Esophagus mucosa (tissue), 1 donor: Measurements from ENCODE around the gene MRPL1. TPM values are rescaled to one million over a fixed set of nuclear protein-coding genes. Genes with fewer than 3 reads are reported as not detected.

ENCODE experiments used
- ATAC-seq: fragments of 200-7000 bp; cut with Tn5 transposase; one replicate; pipeline ENCODE4 v1.9.1; 2020
- total RNA-seq: library from RNA; stranded (reverse); gene quantifications from one replicate; pipeline ENCODE4 v1.2.4, GENCODE V29; 2023
- donor health status: DM: yes; HTN: yes; CAD: no.

The MRPL1 gene
- total RNA-seq, 1 donor from 2014 or later, result 35.3 TPM

DNA sequence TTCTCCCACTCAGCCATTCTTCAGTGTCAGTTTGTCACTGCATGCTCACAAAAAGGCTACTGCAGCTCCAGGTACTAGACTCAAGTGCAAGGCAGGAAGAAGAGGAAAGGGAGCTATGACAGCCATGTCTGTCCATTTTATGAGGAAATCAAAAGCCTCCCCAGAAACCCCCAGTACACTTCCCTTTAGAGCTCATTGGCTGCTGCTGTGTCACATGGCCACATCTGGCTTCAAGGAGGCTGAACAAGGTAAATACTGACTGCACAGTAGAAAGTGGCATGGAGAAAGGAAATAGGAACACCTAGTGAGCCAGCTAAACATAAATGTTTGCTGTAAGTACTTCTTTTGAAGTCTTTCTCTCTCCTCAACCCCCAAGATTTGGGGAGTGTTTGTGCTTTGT, 127.3 kb downstream of the MRPL1 start:
- ATAC-seq, result no peak

DNA sequence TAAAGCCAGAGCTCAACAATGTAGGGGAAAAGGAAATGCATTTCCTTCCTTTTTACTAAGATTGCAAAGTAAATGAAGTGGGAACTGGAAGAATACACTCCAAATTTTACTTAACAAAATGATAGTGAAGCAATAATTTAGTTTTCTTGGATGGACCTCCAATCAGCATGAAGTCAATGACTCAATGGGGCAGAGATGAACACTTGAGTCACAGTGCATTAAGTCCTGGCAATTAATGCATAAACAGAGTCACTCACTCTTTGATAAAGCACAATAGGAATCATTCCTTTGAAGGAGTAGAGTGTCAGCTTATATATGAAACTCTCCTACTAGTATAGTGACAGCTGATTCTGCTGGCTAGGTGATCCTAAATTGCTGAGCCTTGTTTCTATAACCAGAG, 127.8 kb downstream of the MRPL1 start:
- no peak for ATAC-seq

DNA sequence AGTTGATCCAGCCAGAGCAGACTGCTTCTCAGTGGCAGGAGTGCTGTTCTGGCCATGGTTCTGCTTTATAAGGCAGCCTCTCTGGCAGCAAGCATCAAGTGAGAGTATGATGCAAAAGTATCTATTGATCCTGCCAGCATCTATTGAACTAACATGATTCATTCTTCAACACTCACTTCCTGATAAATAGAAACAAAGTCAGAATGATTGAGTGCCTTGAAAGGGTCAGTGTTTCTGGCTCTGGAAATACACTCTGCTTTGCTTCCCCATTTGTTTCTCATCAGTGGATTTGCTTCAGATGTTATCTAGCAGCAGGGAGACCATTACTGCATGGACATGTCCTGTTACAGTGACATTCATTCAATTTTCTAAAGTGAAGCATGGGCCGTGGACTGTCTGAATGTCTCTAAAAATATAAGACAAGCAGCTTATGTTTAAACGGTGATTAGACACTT, 128.3 kb downstream of the MRPL1 start:
- ATAC-seq, result no peak

DNA sequence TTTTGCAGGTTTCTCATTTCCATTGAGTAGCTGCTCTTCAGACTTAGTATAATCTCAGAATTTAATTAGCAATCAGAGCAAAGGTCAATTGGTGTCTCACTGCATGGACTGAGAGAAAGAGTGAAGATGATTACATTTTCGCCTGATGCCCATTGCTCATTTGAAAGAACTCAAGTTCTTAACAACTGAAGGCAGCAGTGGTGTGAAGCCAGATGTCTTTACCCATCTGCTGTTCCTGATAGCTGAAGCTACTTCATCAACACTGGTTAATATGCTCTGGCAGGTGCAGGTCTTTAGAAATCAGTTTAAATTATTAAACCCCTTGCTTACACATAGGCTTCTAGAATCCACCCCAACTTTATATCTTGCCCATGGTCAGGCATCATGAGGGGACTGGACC, 130.0 kb downstream of the MRPL1 start:
- no peak for ATAC-seq

DNA sequence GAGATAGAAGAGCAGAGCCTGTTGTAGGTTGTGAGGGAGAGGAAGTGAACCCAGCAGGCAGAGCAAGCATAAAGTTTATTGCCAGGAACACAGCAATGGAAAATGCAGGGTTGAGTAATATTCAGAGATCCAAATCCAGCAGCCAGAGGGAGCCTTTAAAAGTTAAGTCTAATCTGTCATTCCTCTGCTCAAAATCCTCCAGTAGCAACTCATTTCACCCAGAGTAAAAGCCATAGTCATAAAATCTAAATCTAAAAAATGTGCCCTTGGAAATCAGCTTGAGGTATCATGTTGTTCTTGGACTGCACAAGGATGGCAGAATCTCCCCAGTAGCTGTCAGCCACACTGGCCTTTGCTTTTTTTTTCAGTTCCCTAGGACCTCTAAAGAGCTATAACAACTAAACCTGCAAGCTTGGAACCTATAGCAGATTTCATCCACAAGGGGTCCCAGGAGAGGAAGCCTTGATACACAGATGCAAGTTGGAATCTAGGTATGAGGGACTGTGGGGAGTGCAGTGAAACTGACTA, 131.6 kb downstream of the MRPL1 start:
- ATAC-seq, result no peak

DNA sequence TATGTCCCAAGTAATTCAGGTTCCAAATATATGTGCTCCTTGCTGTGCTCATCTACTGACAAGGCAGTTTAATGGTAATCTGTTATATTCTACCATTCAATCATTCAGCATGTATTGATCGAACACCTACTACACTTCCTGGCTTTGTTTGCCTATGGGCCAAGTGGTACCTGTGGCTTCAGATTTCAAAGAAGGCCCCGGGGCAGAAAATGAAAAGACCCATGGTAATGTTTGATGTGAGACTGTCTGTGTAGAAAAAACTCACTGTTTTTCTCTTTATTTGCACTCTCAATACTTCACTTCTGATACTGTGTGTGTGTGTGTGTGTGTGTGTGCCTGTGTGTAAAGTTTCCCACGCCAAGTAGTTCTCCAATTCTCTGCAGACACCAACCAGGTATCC, 133.4 kb downstream of the MRPL1 start:
- no peak for ATAC-seq

DNA sequence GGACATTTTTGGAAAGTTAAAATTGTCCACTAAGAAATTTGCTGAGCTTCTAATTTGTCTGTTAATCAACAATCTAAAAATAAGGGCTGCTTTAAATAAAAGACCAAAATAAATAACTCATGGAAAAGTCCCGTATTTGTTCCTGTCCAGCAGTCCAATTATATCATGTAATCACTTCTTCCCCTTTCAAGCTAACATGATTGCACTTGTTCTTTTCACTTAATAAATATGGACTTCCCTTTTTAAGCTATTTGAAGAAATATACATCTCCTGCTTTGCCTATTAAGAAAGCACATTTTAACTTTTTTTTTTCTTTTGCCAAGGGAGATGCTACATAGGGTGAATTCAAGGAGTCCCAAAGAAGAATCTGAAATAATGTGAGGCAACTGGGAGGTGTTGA, 138.9 kb downstream of the MRPL1 start:
- no peak for ATAC-seq

DNA sequence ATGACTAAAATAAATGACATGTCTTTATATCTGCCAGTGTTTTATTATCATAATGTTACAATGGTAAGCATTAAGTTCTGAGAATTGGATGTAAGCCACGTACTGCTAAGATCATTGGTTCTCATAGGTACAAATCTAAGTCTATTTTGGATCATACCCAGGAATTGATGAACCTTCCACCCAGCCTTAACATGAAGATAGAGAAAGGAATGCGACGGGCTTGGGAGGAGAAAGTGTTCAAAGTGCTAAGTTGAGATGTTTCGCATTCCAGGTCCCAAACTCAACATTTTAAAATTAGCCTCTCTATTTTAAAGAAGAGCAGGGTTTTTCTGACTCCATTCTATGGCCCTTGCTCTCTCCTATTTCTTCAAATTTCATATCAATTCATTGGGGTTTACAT, 139.6 kb downstream of the MRPL1 start:
- ATAC-seq, result no peak

Other genes starting within 250 kb of the MRPL1 start
- 30.9 TPM for gene CNOT6L, start 43.5 kb upstream of the MRPL1 start, total RNA-seq
- 2.6 TPM for gene FRAS1, start 194.5 kb downstream of the MRPL1 start, total RNA-seq